Right forelimb (tissue), 1 donor: ENCODE results near the gene RRP12.

Source experiments
- DNase-seq: peaks from one replicate; pipeline ENCODE4 v3.0.0-alpha.2; 2018

Gene RRP12

DNA sequence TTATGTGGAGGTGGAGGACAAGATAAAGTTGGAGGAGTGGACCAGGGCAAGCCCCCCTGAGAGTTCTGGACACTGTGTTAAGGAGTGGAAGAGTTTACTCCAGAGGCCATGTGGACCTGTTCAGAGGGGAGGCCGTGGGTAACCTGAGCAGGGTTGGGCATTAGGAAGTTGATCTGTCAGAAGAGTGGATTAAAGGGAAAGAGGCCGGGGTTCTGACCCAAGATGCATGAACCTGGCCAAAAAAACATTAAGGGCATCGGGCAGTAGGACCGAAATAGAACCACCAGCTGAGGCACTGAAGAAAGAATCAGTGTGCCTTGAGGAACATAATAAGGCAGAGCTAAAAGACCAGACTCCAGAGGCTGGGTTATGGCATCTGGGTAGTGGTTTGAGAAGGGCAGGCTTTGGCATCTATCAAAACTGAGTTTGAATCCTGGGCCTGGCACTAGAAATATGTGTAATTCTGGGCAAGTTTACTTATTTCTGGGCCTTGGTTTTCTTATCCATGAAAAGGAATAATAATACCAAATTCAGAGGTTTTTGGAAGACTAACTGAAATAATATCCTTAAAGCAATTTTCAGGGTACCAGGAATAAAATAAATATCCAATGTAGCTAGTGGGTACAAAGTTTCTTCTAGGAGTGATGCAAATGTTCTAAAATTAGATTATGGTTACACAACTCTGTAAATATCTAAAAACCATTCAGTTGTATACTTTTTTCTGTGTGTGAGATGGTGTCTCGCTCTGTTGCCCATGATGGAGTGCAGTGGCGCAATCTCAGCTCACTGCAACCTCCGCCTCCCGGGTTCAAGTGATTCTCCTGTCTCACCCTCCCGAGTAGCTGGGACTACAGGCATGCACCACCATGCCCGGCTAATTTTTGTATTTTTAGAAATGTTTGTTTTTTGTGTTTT, 93.0 kb downstream of the RRP12 start:
- no peak for DNase-seq

DNA sequence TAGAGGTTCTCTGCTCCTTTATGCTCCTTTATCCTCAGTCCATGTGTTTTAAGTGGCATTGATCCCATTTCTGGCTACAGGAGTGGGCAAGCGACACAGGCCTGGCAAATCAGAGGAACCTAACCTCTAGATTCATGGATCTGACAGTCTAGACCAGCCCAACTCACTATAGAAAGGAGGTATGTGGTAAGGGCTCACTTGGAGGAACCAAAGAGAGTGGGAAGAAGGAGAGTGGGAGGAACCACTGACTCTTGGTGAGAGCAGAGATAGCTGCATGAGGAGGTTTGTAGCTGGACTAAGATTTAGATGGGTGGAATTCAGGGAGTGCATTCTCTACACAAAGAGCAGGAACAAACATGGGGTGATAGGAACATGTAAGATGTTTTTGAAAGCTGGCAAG, 93.7 kb downstream of the RRP12 start:
- DNase-seq: no peak
